ENCODE results near the gene TSPEAR. TPM values are rescaled to one million over a fixed set of nuclear protein-coding genes. Genes with fewer than 3 reads are reported as not detected.

Gene TSPEAR
- polyA plus RNA-seq, 3 donors from 2014 or later = not detected

DNA sequence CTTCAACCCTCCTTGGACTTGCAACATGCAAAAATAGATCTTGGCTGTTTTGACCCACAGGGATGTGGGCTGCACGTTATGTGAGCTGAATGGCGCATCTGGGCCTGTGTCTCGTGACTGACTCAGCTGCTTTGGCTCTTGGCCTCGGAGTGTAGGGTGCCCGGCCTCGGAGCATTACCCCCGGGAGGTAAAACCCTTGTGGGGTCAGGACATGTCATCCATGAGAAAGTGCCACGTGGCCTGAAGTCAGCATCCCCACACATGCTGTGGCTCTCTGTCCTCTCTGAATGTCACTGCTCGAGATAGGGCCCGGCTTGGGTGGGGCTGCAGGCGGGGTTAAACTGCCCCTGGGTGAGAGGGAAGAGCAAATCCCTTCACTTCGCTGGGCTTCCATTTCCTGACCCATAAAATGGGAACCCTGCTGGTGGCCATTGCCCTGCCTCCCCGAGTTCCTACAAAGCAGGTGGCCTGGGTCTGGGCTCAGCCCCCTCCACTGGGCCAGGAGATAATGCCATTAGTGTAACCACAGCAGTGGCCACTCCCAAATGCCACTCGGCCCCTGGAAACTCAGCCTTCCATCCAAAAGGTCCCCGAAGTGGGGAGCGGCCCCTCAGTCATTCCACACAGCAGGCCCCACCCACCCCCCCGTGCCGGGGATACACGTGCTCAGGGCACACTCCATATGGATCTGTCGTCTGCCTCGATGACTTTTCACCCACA is 22.8 kb upstream of the TSPEAR start:
- Mint-ChIP-seq H3K9me3 (no peaks in the 10 kb centered on the region), H3K36me3 (no peaks in the 10 kb centered on the region), H3K27ac (no peak overlapping the region), H3K27me3 (ENCODE audit: low read depth in 3 of 3) (peaks cover 3 to 6% (median 4%) of the 10 kb centered on the region in 3 donors), H3K4me3 (no peak overlapping the region), H3K4me1 (no peaks in the 10 kb centered on the region)
- DNase-seq = no peak

DNA sequence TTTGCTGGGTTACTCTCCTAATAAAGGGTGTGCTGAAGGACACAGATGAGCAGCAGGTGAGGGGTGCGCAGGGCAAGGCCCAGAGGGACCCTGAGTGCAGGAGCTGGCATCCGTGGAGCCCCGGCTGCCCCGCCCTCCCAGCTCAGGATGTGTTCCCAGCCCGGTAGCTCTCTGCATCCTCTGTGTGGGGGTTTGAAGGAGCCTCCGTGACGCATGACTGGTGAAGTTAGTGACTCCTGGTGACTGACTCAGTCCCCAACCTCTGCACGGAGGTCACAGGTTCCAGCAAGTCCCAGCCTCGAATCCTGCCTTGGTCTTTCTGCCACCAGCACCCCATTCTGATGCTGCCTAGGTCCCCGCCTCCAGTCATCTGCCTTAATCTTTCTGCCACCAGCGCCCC is 21.6 kb upstream of the TSPEAR start:
- Mint-ChIP-seq H3K4me3 (no peak overlapping the region), H3K27me3 (ENCODE audit: low read depth in 3 of 3) (peaks cover 4 to 6% (median 6%) of the 10 kb centered on the region in 3 donors), H3K4me1 (no peaks in the 10 kb centered on the region), H3K27ac (no peak overlapping the region), H3K36me3 (no peaks in the 10 kb centered on the region), H3K9me3 (no peaks in the 10 kb centered on the region)
- DNase-seq = no peak

DNA sequence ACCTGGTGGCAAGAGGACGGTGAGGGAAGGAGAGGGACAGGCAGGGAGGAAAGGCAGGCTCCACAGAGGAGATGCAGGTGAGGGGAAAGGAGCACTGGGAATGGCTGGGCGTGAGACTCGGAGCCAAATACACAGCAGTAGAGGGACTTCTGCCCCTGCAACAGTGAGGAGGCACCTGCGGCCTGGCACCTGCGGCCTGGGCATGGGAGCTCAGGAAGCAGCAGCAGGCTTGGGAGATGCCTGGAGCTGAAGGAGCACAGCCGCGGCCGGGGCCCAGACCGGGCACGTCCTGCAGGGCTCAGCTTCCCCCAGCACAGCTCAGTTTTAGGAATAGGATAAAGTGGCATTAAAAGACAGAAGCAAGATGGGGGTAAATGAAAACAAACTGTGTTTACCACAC is 20.9 kb upstream of the TSPEAR start:
- no peak overlapping the region for H3K4me3 Mint-ChIP-seq

DNA sequence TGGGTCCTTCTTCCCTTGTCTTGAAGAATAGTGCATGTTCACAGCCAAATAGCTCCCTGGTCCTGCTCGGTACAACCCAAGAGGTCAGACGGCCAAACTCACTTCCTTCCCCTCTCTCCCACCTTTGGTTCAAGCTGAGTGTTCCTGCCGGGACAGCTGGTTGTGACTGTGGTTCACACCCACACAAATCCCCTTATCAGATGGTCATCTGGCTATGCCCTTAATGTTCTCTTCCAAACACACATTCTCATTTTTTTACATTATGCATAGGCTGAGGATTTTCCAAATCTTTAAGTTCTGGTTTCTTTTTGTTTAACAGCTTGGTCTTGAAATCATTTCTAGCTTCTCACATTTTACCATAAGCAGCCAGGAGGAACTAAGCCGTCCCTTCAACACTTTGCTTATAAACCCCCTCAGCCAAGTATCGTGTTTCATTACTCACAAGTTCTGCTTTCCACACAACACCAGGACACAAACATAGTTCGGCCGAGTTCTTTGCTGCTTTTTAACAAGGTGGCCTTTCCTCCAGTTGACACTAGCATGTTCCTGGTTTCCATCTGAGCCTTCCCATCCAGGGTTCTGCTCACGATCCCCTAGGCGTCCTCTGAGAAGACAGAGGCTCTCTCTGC is 19.7 kb upstream of the TSPEAR start:
- no peaks in the 10 kb centered on the region for H3K9me3 Mint-ChIP-seq
- DNase-seq = no peak
- no peak overlapping the region for H3K4me3 Mint-ChIP-seq
- H3K27ac Mint-ChIP-seq = no peak overlapping the region
- H3K36me3 Mint-ChIP-seq = no peaks in the 10 kb centered on the region
- H3K27me3 Mint-ChIP-seq (ENCODE audit: low read depth in 3 of 3) = peaks cover 2 to 7% (median 6%) of the 10 kb centered on the region in 3 donors
- H3K4me1 Mint-ChIP-seq = no peaks in the 10 kb centered on the region

More for the DNA sequence above, 20.9 kb upstream of the TSPEAR start:
- no peaks in the 10 kb centered on the region for H3K36me3 Mint-ChIP-seq
- DNase-seq = no peak
- H3K9me3 Mint-ChIP-seq = no peaks in the 10 kb centered on the region
- H3K27me3 Mint-ChIP-seq (ENCODE audit: low read depth in 3 of 3) = peaks cover 2 to 7% (median 6%) of the 10 kb centered on the region in 3 donors
- H3K4me1 Mint-ChIP-seq = no peaks in the 10 kb centered on the region
- no peak overlapping the region for H3K27ac Mint-ChIP-seq

GRCh38 chr21:44730028-44730395 is 18.6 kb upstream of the TSPEAR start:
- H3K4me3 Mint-ChIP-seq = no peak overlapping the region
- no peaks in the 10 kb centered on the region for H3K36me3 Mint-ChIP-seq
- H3K27ac Mint-ChIP-seq = no peak overlapping the region
- H3K9me3 Mint-ChIP-seq = no peaks in the 10 kb centered on the region
- DNase-seq = no peak
- peaks cover 2 to 11% (median 6%) of the 10 kb centered on the region in 3 donors for H3K27me3 Mint-ChIP-seq (ENCODE audit: low read depth in 3 of 3)
- H3K4me1 Mint-ChIP-seq = no peaks in the 10 kb centered on the region

DNA sequence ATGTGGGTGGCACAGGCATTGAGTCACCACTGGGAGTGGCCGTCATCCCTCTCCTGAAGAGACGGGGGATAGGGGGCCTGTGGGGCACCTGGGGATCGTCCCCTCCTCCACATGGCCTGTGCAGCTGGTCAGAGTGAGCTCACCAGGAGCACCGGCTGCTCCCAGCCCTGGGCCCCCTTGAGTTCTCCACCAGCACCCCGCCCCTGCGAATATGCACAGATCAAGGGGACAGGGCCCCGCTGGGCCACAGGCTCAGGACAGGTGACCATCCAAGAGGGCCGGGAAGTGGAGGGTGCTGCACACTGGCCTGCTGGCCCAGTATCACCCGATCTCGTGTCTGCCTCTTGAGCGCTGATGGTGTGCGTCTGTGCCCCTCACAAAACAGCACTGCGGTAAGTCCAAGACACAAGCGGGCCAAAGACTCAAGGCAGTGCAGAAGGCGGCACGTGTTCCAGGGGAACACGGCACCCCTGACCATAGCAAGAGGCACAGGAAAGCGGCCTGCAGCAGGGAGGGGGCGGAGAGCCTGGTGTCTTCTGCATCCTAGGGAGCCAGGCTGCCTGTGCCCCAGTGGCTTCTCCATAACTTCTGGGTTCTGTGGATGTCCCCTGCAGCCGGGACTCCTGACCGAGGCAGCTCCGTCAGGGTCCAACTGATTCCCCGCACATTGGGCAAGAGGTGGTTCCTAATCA is 18.1 kb upstream of the TSPEAR start:
- Mint-ChIP-seq H3K9me3 (no peaks in the 10 kb centered on the region), H3K36me3 (no peaks in the 10 kb centered on the region), H3K4me3 (no peak overlapping the region), H3K27me3 (ENCODE audit: low read depth in 3 of 3) (peaks cover 2 to 14% (median 6%) of the 10 kb centered on the region in 3 donors), H3K4me1 (no peaks in the 10 kb centered on the region), H3K27ac (no peak overlapping the region)
- no peak for DNase-seq

DNA sequence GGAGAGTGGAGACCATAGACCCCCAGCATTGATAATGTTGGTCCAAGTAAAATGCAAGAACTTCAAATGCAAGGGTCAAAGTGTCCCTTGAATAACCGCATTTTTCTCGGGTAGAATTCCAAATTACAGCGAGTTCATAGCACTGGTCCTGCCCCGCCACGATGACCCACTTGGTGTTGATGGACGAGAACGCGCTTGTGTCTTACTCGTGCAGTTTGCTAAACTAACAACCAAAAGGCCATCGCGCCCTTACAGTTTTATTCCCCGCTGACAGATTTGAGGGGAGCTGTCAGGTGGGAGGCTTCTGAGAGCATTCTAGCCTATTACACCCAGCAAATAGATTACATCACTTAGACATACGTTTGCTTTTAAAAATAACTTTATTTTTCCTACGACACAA is 17.3 kb upstream of the TSPEAR start:
- Mint-ChIP-seq H3K4me1 (peaks cover 0 to 2% of the 10 kb centered on the region in 2 donors), H3K9me3 (no peaks in the 10 kb centered on the region), H3K27me3 (ENCODE audit: low read depth in 3 of 3) (peaks cover 2 to 17% (median 11%) of the 10 kb centered on the region in 3 donors), H3K4me3 (no peak overlapping the region), H3K27ac (no peak overlapping the region), H3K36me3 (no peaks in the 10 kb centered on the region)
- no peak for DNase-seq

- Mint-ChIP-seq H3K9me3 (no peaks in the 10 kb centered on the region), H3K4me1 (peaks cover 8 to 10% of the 10 kb centered on the region in 2 donors), H3K4me3 (no peak overlapping the region), H3K36me3 (peaks cover 0 to 2% (median 0%) of the 10 kb centered on the region in 3 donors), H3K27ac (no peak overlapping the region), H3K27me3 (ENCODE audit: low read depth in 3 of 3) (peaks cover 7 to 23% (median 15%) of the 10 kb centered on the region in 3 donors)
- DNase-seq = no peak
Observed at GRCh38 chr21:44727757-44728156, 16.4 kb upstream of the TSPEAR start.

GRCh38 chr21:44727321-44727720 is 15.9 kb upstream of the TSPEAR start:
- Mint-ChIP-seq H3K27ac (no peak overlapping the region), H3K9me3 (no peaks in the 10 kb centered on the region), H3K36me3 (peaks cover 0 to 6% (median 0%) of the 10 kb centered on the region in 3 donors), H3K4me1 (peaks cover 12 to 13% of the 10 kb centered on the region in 2 donors), H3K27me3 (ENCODE audit: low read depth in 3 of 3) (peaks cover 7 to 28% (median 19%) of the 10 kb centered on the region in 3 donors), H3K4me3 (no peak overlapping the region)
- no peak for DNase-seq

GRCh38 chr21:44726826-44727225 is 15.5 kb upstream of the TSPEAR start:
- Mint-ChIP-seq H3K4me1 (peaks cover 12 to 15% of the 10 kb centered on the region in 2 donors), H3K9me3 (no peaks in the 10 kb centered on the region), H3K36me3 (peaks cover 0 to 6% (median 0%) of the 10 kb centered on the region in 3 donors), H3K27me3 (ENCODE audit: low read depth in 3 of 3) (peaks cover 8 to 28% (median 22%) of the 10 kb centered on the region in 3 donors), H3K4me3 (no peak overlapping the region), H3K27ac (no peak overlapping the region)
- DNase-seq = no peak

DNA sequence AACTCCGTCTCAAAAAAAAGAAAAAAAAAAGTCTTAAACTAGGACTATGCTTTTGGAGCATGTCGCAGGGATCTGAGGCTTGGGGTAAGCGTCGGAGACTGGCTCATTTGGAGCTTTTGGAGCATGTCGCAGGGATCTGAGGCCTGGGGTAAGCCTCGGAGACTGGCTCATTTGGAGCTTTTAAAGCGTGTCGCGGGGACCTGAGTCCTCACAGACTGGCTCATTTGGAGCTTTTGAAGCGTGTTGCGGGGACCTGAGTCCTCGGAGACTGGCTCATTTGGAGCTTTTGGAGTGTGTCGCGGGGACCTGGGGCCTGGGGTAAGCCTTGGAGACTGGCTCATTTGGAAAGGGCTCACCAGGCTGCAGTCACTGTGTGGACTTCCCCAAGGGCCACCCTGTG is 13.6 kb upstream of the TSPEAR start:
- H3K36me3 Mint-ChIP-seq = peaks cover 0 to 6% (median 0%) of the 10 kb centered on the region in 3 donors
- no peak for DNase-seq
- H3K4me3 Mint-ChIP-seq = no peak overlapping the region
- no peak overlapping the region for H3K27ac Mint-ChIP-seq
- H3K4me1 Mint-ChIP-seq = peaks cover 12 to 15% of the 10 kb centered on the region in 2 donors
- peaks cover 7 to 34% (median 18%) of the 10 kb centered on the region in 3 donors for H3K27me3 Mint-ChIP-seq (ENCODE audit: low read depth in 3 of 3)
- H3K9me3 Mint-ChIP-seq = no peaks in the 10 kb centered on the region

DNA sequence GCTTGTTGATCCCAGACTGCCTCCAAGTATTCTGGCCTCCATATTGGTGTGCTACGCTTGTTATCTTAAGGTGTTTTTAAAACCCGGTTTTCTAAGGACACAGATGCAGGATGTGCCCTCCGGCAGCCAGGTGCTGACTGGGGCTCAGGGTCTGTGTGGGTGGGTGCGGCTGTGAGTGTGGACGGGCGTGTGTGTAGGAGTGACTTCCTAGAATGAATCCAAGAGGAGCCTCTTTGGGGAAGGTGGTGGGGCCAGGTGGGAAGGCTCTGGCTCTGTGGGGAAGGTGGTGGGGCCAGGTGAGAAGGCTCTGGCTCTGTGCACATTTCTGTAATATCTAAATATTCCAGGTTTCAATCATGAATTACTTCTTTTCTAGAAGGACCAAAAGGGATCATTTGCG is 12.8 kb upstream of the TSPEAR start:
- Mint-ChIP-seq H3K27me3 (ENCODE audit: low read depth in 3 of 3) (peaks cover 7 to 38% (median 18%) of the 10 kb centered on the region in 3 donors), H3K36me3 (peaks cover 0 to 6% (median 0%) of the 10 kb centered on the region in 3 donors), H3K9me3 (no peaks in the 10 kb centered on the region), H3K27ac (no peak overlapping the region), H3K4me3 (peak overlapping the region in 3 of 5 donors; percentile 23 to 45 (median 40)), H3K4me1 (peaks cover 12 to 15% of the 10 kb centered on the region in 2 donors)
- no peak for DNase-seq

DNA sequence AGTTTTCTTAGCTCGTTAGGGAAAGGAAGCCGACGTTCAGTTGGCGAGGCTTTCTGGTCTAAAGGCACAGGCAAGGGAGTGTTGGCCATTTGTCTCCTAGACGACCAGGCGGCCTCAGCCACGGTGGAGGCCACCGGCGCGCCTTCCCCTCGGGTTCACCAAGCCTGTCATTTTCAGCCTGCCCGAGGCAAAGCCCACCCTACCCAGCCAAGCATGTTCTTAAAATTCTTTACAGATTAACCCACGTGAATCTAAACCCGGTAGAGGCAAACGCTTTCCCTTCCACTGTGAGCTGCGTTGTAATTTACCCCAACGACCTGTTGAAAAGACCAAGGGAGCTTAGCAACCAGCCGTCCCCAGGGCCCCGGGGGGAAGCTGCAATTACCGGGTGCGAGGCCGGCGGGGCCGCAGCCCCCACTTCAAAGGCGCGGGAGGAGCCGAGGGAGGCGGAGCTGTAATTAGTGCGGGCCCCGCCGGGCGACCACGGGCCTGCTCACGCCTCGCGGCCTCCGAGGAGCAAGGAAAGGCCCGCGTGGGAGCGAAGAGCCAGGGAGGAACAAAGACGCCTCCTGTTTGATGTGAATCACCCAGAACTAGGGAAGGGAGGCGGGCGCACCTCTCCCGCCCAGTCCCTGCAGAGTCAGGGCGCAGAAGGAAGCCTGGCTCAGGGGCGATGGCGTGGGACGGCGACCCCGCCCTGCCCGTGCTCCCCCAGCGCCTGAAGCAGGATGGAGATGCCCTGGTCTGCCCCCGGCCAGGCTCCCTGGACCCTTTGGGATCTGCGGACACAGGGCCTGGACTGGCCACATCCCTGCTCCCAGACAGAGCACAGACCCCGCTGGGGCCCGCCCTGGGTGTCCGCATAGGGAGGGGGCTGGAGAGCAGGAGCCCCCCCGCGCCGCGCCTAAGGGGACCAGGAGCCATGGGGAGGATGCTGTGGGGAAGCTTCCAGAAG is 12.1 kb upstream of the TSPEAR start:
- peak; percentile 22 to 36 (median 31) for DNase-seq
- Mint-ChIP-seq H3K27ac (no peak overlapping the region), H3K4me1 (peaks cover 12 to 15% of the 10 kb centered on the region in 2 donors), H3K4me3 (peak overlapping the region; percentile 53 to 77 (median 67)), H3K27me3 (ENCODE audit: low read depth in 3 of 3) (peaks cover 10 to 38% (median 22%) of the 10 kb centered on the region in 3 donors), H3K9me3 (no peaks in the 10 kb centered on the region), H3K36me3 (peaks cover 0 to 6% (median 0%) of the 10 kb centered on the region in 3 donors)
